GM12875 (cell line): Measurements from ENCODE around the gene UBE2Z.

ENCODE experiments used
- H3K4me3 ChIP-seq: one replicate; pipeline ENCODE4 v1.5.1; 2011; ENCODE audit warnings: low read depth, low read length, control low read depth
- CTCF ChIP-seq: IDR thresholded peaks from 2 replicates; pipeline ENCODE4 v1.5.1; 2011; ENCODE audit warnings: low read depth, mild to moderate bottlenecking, control low read depth, inconsistent platforms, low read length, moderate library complexity, borderline replicate concordance; ENCODE audit not compliant: insufficient read depth

UBE2Z gene

GRCh38 chr17:48915459-48916282 lies 7.5 kb downstream of the UBE2Z start:
- no peak for TF ChIP-seq CTCF
- no peak overlapping the region for H3K4me3 ChIP-seq

- TF ChIP-seq CTCF, result no peak
These were observed 17.2 kb downstream of the UBE2Z start for GRCh38 chr17:48925251-48925990.

GRCh38 chr17:48925991-48926342 lies 17.8 kb downstream of the UBE2Z start:
- H3K4me3 ChIP-seq, result no peak overlapping the region
- no peak for TF ChIP-seq CTCF

More at GRCh38 chr17:48925251-48925990, 17.2 kb downstream of the UBE2Z start:
- H3K4me3 ChIP-seq, result no peak overlapping the region

- TF ChIP-seq CTCF, result no peak
- no peak overlapping the region for H3K4me3 ChIP-seq
These were observed 20.0 kb downstream of the UBE2Z start for GRCh38 chr17:48927978-48928745.

GRCh38 chr17:48928876-48929811 lies 20.9 kb downstream of the UBE2Z start:
- TF ChIP-seq CTCF, result no peak

GRCh38 chr17:48929812-48930165 lies 21.6 kb downstream of the UBE2Z start:
- TF ChIP-seq CTCF, result no peak
- H3K4me3 ChIP-seq, result no peak overlapping the region

More at GRCh38 chr17:48928876-48929811, 20.9 kb downstream of the UBE2Z start:
- no peak overlapping the region for H3K4me3 ChIP-seq
